CD8-positive, alpha-beta memory T cell (primary cell): ENCODE data around the gene CCT6B. TPM values are rescaled to one million over a fixed set of nuclear protein-coding genes. Genes with fewer than 3 reads are reported as not detected.

Source experiments
- CTCF ChIA-PET: fragments of 350-600 bp; sonication (Branson Sonifier 250); formaldehyde crosslinking; loops from one replicate; lab custom pipeline; 2021; ENCODE audit warnings: antibody characterized with exemption; lab: Charles Lee
- POLR2A ChIA-PET: fragments of 350-600 bp; sonication (Branson Sonifier 250); formaldehyde crosslinking; loops from one replicate; lab custom pipeline; 2021; ENCODE audit warnings: antibody characterized with exemption; lab: Charles Lee
- DNase-seq, 5 donors: peaks; one replicate each; pipeline versions ENCODE4 v3.0.0 to v3.0.0-alpha.2; 2020 to 2022; ENCODE audit warnings: mixed read lengths in 1 of 5
- H3K27ac ChIP-seq: one replicate; pipeline ENCODE4 v1.7.0; 2013; ENCODE audit warnings: low read depth, mild to moderate bottlenecking, low read length, moderate library complexity
- H3K27me3 ChIP-seq: 2 replicates; pipeline ENCODE4 v1.7.0; 2013; ENCODE audit warnings: low read length, mild to moderate bottlenecking; ENCODE audit not compliant: insufficient read depth, poor library complexity, severe bottlenecking
- H3K36me3 ChIP-seq: 2 replicates; pipeline ENCODE4 v1.7.0; 2013; ENCODE audit warnings: mild to moderate bottlenecking, low read length, moderate library complexity; ENCODE audit not compliant: insufficient read depth
- H3K4me1 ChIP-seq: 2 replicates; pipeline ENCODE4 v1.7.0; 2013; ENCODE audit warnings: mild to moderate bottlenecking, low read length, moderate library complexity; ENCODE audit not compliant: insufficient read depth
- H3K4me3 ChIP-seq: 2 replicates; pipeline ENCODE4 v1.7.0; 2013; ENCODE audit warnings: mild to moderate bottlenecking, low read length
- H3K9me3 ChIP-seq: 2 replicates; pipeline ENCODE4 v1.7.0; 2013; ENCODE audit warnings: mild to moderate bottlenecking, low read length
- H3K27ac Mint-ChIP-seq, 8 donors: one replicate each; pipeline ENCODE4 v1.8.0; 2020 to 2021; ENCODE audit warnings: mixed read lengths in 8 of 8, mild to moderate bottlenecking in 6 of 8, inconsistent platforms in 3 of 8, moderate library complexity in 3 of 8
- H3K27me3 Mint-ChIP-seq, 2 donors: one replicate each; pipeline ENCODE4 v1.8.0; 2020 to 2021; ENCODE audit warnings: mixed read lengths in 2 of 2, mild to moderate bottlenecking in 1 of 2, moderate library complexity in 1 of 2
- H3K36me3 Mint-ChIP-seq, 3 donors: one replicate each; pipeline ENCODE4 v1.8.0; 2020 to 2021; ENCODE audit warnings: mixed read lengths in 3 of 3, inconsistent platforms in 1 of 3, mild to moderate bottlenecking in 1 of 3
- H3K4me1 Mint-ChIP-seq, 3 donors: one replicate each; pipeline ENCODE4 v1.8.0; 2020 to 2021; ENCODE audit warnings: mixed read lengths in 3 of 3, inconsistent platforms in 1 of 3, mild to moderate bottlenecking in 1 of 3
- H3K4me3 Mint-ChIP-seq, 7 donors: one replicate each; pipeline ENCODE4 v1.8.0; 2020 to 2021; ENCODE audit warnings: mixed read lengths in 7 of 7, mild to moderate bottlenecking in 6 of 7, moderate library complexity in 4 of 7, inconsistent platforms in 2 of 7
- H3K9me3 Mint-ChIP-seq, 5 donors: one replicate each; pipeline ENCODE4 v1.8.0; 2020 to 2022; ENCODE audit warnings: mixed read lengths in 5 of 5, mild to moderate bottlenecking in 3 of 5, moderate library complexity in 2 of 5, inconsistent platforms in 1 of 5
- polyA plus RNA-seq: library from polyadenylated mRNA; unstranded; fragments of 300-500 nt; fragmentation: Illumina TruSeq; gene quantifications from one replicate; pipeline ENCODE4 v1.2.3, GENCODE V29; 2021
- total RNA-seq, 2 experiments: library from RNA; stranded (reverse); gene quantifications; one replicate each; pipeline ENCODE4 v1.2.3, GENCODE V29; 2021

CCT6B gene
- total and polyA plus RNA-seq, 3 experiments from 2014 or later: 0.74 to 1.8 (median 0.90) TPM

DNA sequence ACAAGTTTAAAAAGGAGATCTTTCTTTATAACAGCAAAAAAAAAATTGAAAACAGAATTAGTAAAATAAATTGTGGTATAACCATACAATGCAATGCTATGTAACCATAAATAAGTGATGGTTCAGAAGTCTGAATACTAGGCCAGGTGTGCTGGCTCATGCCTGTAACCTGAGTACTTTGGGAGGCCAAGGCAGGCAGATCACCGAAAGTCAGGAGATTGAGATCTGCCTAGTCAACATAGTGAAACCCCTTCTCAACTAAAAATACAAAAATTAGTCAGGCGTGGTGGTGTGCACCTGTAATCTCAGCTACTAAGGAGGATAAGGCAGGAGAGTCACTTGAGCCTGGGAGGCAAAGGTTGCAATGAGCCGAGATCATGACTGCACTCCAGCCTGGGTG lies 34.6 kb downstream of the CCT6B start:
- Mint-ChIP-seq H3K4me1 (no peaks in the 10 kb centered on the region), H3K4me3 (no peak overlapping the region), H3K9me3 (no peaks in the 10 kb centered on the region), H3K36me3 (peaks cover 0 to 2% (median 0%) of the 10 kb centered on the region in 3 donors), H3K27ac (no peak overlapping the region), H3K27me3 (peaks cover 0 to 5% of the 10 kb centered on the region in 2 donors)
- Histone ChIP-seq H3K27me3 (no peaks in the 10 kb centered on the region), H3K4me3 (no peak overlapping the region), H3K27ac (no peak overlapping the region), H3K36me3 (no peaks in the 10 kb centered on the region), H3K9me3 (no peaks in the 10 kb centered on the region), H3K4me1 (no peaks in the 10 kb centered on the region)
- CTCF ChIA-PET: no interaction called here
- POLR2A ChIA-PET: no interaction called here
- no peak for DNase-seq

DNA sequence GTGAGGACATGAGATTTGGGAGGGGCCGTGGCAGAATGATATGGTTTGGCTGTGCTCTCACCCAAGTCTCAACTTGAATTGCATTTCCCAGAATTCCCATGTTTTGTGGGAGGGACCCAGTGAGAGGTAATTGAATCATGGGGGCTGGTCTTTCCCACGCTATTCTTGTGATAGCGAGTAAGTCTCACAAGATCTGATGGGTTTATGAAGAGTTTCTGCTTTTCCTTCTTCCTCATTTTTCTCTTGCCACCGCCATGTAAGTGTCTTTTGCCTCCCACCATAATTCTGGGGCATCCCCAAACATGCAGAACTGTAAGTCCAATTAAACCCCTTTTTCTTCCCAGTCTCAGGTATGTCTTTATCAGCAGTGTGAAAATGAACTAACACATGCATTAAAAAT lies 40.6 kb downstream of the CCT6B start:
- H3K9me3 ChIP-seq: no peaks in the 10 kb centered on the region
- no peak overlapping the region for H3K4me3 ChIP-seq
- Mint-ChIP-seq H3K27ac (no peak overlapping the region), H3K27me3 (peaks cover 0 to 1% of the 10 kb centered on the region in 2 donors), H3K36me3 (no peaks in the 10 kb centered on the region), H3K9me3 (no peaks in the 10 kb centered on the region), H3K4me3 (no peak overlapping the region), H3K4me1 (no peaks in the 10 kb centered on the region)
- no peak for DNase-seq
- CTCF ChIA-PET: no interaction called here
- no peaks in the 10 kb centered on the region for H3K36me3 ChIP-seq
- POLR2A ChIA-PET: no interaction called here
- H3K27me3 ChIP-seq: no peaks in the 10 kb centered on the region
- H3K4me1 ChIP-seq: no peaks in the 10 kb centered on the region
- H3K27ac ChIP-seq: no peak overlapping the region

DNA sequence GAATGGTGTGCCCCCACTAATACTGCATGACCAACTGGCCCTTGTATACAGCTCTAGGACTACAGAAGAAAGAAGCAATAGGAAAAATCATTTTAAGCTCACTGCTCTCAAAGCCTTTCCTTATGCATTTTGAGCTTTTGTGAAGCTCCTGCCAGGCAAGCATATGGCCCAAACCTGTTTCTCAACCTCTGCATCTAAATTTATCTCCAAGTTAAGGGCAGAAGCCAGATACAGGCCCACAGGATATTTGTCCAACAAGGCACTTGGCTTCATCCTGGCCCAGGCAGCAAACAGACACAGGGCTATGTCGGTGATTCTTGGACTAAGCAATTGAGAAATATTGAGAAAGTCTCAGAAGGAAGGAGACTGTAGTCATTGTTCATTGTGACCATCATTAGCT lies 43.9 kb downstream of the CCT6B start:
- H3K4me3 ChIP-seq: no peak overlapping the region
- H3K27ac ChIP-seq: no peak overlapping the region
- no peaks in the 10 kb centered on the region for H3K36me3 ChIP-seq
- ChIA-PET POLR2A (no interaction called here), CTCF (no interaction called here)
- H3K4me3 Mint-ChIP-seq: no peak overlapping the region
- H3K36me3 Mint-ChIP-seq: no peaks in the 10 kb centered on the region
- no peaks in the 10 kb centered on the region for H3K9me3 ChIP-seq
- peaks cover 0 to 1% of the 10 kb centered on the region in 2 donors for H3K27me3 Mint-ChIP-seq
- no peaks in the 10 kb centered on the region for H3K4me1 Mint-ChIP-seq
- no peaks in the 10 kb centered on the region for H3K27me3 ChIP-seq
- peaks cover 0 to 3% (median 0%) of the 10 kb centered on the region in 5 donors for H3K9me3 Mint-ChIP-seq
- no peak overlapping the region for H3K27ac Mint-ChIP-seq
- no peaks in the 10 kb centered on the region for H3K4me1 ChIP-seq
- no peak for DNase-seq

DNA sequence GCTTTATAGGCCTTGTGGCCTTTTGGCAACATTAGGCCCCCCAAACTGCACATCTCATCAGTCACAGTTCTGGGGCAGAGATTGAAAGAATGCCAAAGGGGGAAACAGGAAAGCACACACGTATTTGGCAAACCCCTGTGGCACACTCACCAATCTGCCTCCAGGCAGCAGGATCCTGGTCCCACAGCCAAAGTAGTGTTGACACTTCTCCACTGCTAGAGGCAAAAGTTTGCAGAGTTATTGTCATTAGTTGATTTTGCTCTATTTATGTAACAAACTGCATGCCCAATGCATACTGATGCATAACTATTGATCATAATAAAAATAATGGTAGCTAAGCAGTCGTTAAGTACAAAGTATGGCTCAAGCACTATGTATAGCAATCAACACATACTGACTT lies 45.1 kb downstream of the CCT6B start:
- H3K4me3 Mint-ChIP-seq: no peak overlapping the region

DNA sequence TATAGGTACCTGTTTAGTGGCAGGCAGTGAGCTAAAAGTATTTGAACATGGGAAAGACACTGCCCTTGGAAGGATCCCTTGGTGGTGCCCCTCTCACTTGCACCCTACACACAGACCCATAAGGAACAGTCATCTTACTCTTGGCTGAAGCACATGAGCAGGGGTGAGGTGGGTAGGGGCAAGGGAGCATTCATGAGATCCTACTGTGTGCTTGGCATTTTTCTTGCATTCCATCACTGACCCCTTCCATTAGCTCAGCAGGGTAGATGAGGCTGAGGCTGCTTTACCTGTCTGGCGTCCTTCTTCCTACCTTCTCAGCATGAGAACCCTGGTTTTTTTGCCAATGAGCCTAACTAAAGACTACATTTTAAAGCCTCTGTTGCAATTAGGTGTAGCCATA lies 48.3 kb downstream of the CCT6B start:
- no peak for DNase-seq
- peaks cover 0 to 3% (median 0%) of the 10 kb centered on the region in 5 donors for H3K9me3 Mint-ChIP-seq
- no peak overlapping the region for H3K27ac ChIP-seq
- H3K27ac Mint-ChIP-seq: no peak overlapping the region
- no peak overlapping the region for H3K4me3 Mint-ChIP-seq
- peaks cover 0 to 2% (median 0%) of the 10 kb centered on the region in 3 donors for H3K36me3 Mint-ChIP-seq
- H3K27me3 ChIP-seq: no peaks in the 10 kb centered on the region
- H3K4me3 ChIP-seq: no peak overlapping the region
- no peaks in the 10 kb centered on the region for H3K9me3 ChIP-seq
- ChIA-PET CTCF (no interaction called here), POLR2A (no interaction called here)
- H3K4me1 Mint-ChIP-seq: no peaks in the 10 kb centered on the region
- peaks cover 5 to 8% of the 10 kb centered on the region in 2 donors for H3K27me3 Mint-ChIP-seq
- no peaks in the 10 kb centered on the region for H3K4me1 ChIP-seq
- H3K36me3 ChIP-seq: no peaks in the 10 kb centered on the region

More for the DNA sequence above, 45.1 kb downstream of the CCT6B start:
- POLR2A ChIA-PET: no interaction called here
- H3K9me3 Mint-ChIP-seq: peaks cover 0 to 3% (median 0%) of the 10 kb centered on the region in 5 donors
- peaks cover under 1 to 2% of the 10 kb centered on the region in 2 donors for H3K27me3 Mint-ChIP-seq
- CTCF ChIA-PET: no interaction called here
- H3K9me3 ChIP-seq: no peaks in the 10 kb centered on the region
- no peaks in the 10 kb centered on the region for H3K27me3 ChIP-seq
- H3K27ac Mint-ChIP-seq: no peak overlapping the region
- no peaks in the 10 kb centered on the region for H3K36me3 ChIP-seq
- no peak for DNase-seq
- H3K4me3 ChIP-seq: no peak overlapping the region
- no peak overlapping the region for H3K27ac ChIP-seq
- H3K4me1 Mint-ChIP-seq: no peaks in the 10 kb centered on the region
- H3K36me3 Mint-ChIP-seq: no peaks in the 10 kb centered on the region
- H3K4me1 ChIP-seq: no peaks in the 10 kb centered on the region

DNA sequence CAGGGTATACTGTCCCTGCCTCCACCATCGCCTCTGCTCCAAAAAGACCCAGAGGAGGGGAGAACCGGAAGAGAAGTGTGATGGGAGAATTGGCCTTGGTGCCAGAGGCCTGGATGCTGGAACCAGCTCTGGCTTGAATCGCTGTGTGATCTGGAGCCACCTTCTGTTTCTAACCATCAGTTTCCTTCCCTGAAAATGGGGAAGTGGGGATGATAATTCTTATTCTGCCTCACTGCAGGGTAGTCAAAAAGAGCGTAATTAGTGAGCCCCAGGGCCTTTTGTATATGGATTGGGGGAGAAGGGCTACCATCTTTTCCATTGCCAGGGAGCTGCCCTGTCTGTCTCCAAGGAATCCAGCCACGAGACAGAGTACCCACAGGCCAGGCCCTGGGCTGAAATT lies 52.2 kb downstream of the CCT6B start:
- Histone ChIP-seq H3K36me3 (no peaks in the 10 kb centered on the region), H3K4me1 (no peaks in the 10 kb centered on the region), H3K4me3 (no peak overlapping the region), H3K9me3 (no peaks in the 10 kb centered on the region), H3K27ac (no peak overlapping the region), H3K27me3 (peaks cover 7% of the 10 kb centered on the region)
- no peak for DNase-seq
- Mint-ChIP-seq H3K27ac (no peak overlapping the region), H3K4me1 (no peaks in the 10 kb centered on the region), H3K9me3 (no peaks in the 10 kb centered on the region), H3K27me3 (peaks cover 15 to 18% of the 10 kb centered on the region in 2 donors), H3K36me3 (peaks cover 0 to 2% (median 0%) of the 10 kb centered on the region in 3 donors), H3K4me3 (no peak overlapping the region)
- CTCF ChIA-PET: no interaction called here
- POLR2A ChIA-PET: no interaction called here

DNA sequence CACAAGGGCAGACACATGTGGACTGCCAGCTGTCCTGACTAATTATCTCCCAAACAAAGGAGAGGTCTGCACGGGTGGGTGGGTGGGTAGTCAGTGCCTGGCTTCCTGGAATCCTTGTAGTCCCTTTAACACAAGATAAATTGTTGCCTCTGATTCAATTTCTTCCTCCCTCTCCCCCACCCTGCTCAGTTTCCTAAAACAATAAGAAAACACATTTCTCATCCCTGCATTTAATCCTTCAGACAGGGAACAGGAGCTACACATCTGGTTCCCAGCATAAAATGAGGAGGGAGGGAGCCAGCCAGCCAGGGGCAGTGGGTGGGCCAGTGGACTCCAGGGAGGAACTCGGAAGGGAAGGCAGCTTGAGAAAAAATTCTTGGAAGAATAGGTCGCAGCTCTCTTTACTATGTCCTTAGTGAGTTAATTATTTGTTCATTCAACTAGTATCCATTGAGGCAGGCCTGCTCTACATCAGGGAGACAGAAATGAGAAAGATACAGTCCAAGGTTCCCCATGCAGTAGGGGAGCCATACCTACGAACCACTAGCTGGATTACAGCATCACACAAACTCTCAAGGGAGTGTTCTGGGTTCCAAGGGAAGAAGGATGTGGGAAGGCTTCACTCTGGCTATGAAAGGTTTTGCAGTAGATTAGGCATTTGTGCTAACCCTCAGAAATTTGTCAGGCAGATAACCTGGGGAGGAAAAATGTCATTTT lies 58.3 kb downstream of the CCT6B start:
- CTCF ChIA-PET: no interaction called here

DNA sequence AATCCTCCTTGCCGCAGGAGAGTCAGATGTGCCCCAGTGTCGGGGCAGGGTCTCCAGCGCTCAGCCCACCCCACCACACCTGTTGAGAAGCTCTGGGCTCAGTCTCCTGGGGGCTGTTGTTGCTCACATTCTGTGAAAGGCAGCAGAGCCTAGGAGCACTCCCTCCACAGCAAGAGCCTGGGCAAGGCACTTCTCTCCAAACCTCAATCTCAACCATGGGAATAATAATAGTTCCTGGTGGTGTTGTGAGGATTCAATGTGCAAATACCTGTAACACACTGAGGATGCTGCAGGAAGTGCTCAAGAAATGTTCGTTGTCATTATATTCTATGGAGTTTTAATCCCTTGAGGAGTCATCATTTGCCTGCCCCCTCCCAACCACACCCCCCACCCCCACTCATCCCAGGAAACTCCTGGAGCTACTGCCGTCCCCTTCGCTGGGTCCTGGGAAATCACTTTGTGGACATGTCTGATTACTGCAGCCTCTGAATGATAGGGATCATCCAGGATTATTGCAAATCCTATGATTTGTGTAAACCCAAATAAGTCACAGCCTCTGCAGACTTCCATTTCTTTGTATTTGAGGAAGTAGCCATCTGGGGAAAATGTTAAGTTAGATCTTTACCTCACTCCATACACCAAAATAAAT lies 61.5 kb downstream of the CCT6B start:
- Mint-ChIP-seq H3K4me3 (no peak overlapping the region), H3K36me3 (no peaks in the 10 kb centered on the region), H3K27me3 (peaks cover 20 to 71% of the 10 kb centered on the region in 2 donors), H3K27ac (no peak overlapping the region), H3K4me1 (no peaks in the 10 kb centered on the region), H3K9me3 (no peaks in the 10 kb centered on the region)
- no peak for DNase-seq
- POLR2A ChIA-PET: no interaction called here
- H3K27me3 ChIP-seq: peaks cover 16% of the 10 kb centered on the region
- H3K4me1 ChIP-seq: no peaks in the 10 kb centered on the region
- no peak overlapping the region for H3K27ac ChIP-seq
- no peaks in the 10 kb centered on the region for H3K36me3 ChIP-seq
- no peak overlapping the region for H3K4me3 ChIP-seq
- CTCF ChIA-PET: no interaction called here
- H3K9me3 ChIP-seq: no peaks in the 10 kb centered on the region

More for the DNA sequence above, 58.3 kb downstream of the CCT6B start:
- Mint-ChIP-seq H3K4me1 (no peaks in the 10 kb centered on the region), H3K9me3 (no peaks in the 10 kb centered on the region), H3K4me3 (no peak overlapping the region), H3K36me3 (no peaks in the 10 kb centered on the region), H3K27ac (peak overlapping the region in 1 of 8 donors; percentile 5), H3K27me3 (peaks cover 16 to 45% of the 10 kb centered on the region in 2 donors)
- no peak overlapping the region for H3K27ac ChIP-seq
- no peaks in the 10 kb centered on the region for H3K9me3 ChIP-seq
- peaks cover 7% of the 10 kb centered on the region for H3K27me3 ChIP-seq
- no peak for DNase-seq
- no peaks in the 10 kb centered on the region for H3K36me3 ChIP-seq
- no peak overlapping the region for H3K4me3 ChIP-seq
- POLR2A ChIA-PET: interaction anchor here (0.6 kb wide), 1 partner anchor 32 kb away, joined by 3 read pairs; no protein-coding TSS in a partner anchor
- no peaks in the 10 kb centered on the region for H3K4me1 ChIP-seq
